BLaER1 treated with 17β-estradiol and CSF1 and Interleukin-3, amounts not matched to agents 10 nM and 100 nM (cell line): ENCODE results near the gene CFAP410.
A peak's percentile ranks its signal among the peaks of the same experiment; 100 is the strongest.

ENCODE experiments used
- H3K27ac ChIP-seq, 11 experiments: shearing (Covaris generic); formaldehyde crosslinking; 2 replicates each; pipeline ENCODE4 v1.8.1; 2022
- H3K27me3 ChIP-seq, 11 experiments: shearing (Covaris generic); formaldehyde crosslinking; 2 replicates each; pipeline ENCODE4 v1.8.1; 2022
- H3K36me3 ChIP-seq, 11 experiments: shearing (Covaris generic); formaldehyde crosslinking; 2 replicates each; pipeline ENCODE4 v1.8.1; 2022
- H3K4me1 ChIP-seq, 10 experiments: shearing (Covaris generic); formaldehyde crosslinking; 2 replicates each; pipeline ENCODE4 v1.8.1; 2022
- H3K4me2 ChIP-seq, 11 experiments: shearing (Covaris generic); formaldehyde crosslinking; 2 replicates each; pipeline ENCODE4 v1.8.1; 2022
- H3K4me3 ChIP-seq, 10 experiments: shearing (Covaris generic); formaldehyde crosslinking; 2 replicates each; pipeline ENCODE4 v1.8.1; 2022
- H3K9ac ChIP-seq, 11 experiments: shearing (Covaris generic); formaldehyde crosslinking; 2 replicates each; pipeline ENCODE4 v1.8.1; 2022
- H3K9me3 ChIP-seq, 11 experiments: shearing (Covaris generic); formaldehyde crosslinking; replicated peaks in 1 of 11; 2 replicates each; pipeline ENCODE4 v1.8.1; 2022
- H4K20me1 ChIP-seq, 11 experiments: shearing (Covaris generic); formaldehyde crosslinking; 2 replicates each; pipeline ENCODE4 v1.8.1; 2022
- Cebpa-rat ChIP-seq, 11 experiments: shearing (Covaris generic); IDR thresholded peaks; 2 replicates each; pipeline ENCODE4 v1.8.1; 2022

CFAP410 gene

GRCh38 chr21:44282370-44282769, 56.8 kb downstream of the CFAP410 start:
- Histone ChIP-seq H3K4me3 (no peak overlapping the region), H3K36me3 (no peaks in the 10 kb centered on the region), H4K20me1 (no peaks in the 10 kb centered on the region; a peak in 2 of 22 replicates), H3K9me3 (no peaks in the 10 kb centered on the region), H3K27me3 (peaks cover 0 to 14% (median 0%) of the 10 kb centered on the region in 11 experiments; a peak in 3 of 22 replicates), H3K27ac (no peak overlapping the region), H3K4me2 (peak overlapping the region in 8 of 11 experiments; percentile 61 to 89 (median 75); a peak in 12 of 22 replicates), H3K9ac (no peak overlapping the region), H3K4me1 (peaks cover 16 to 82% (median 76%) of the 10 kb centered on the region in 10 experiments)
- TF ChIP-seq Cebpa-rat (IDR thresholded peaks at IDR 0.05), result no peak

- H3K9ac ChIP-seq, result no peak overlapping the region
- no peaks in the 10 kb centered on the region; a peak in 2 of 22 replicates for H4K20me1 ChIP-seq
- H3K27ac ChIP-seq, result 0 out of 22 replicates have a peak overlapping the region, but pooled peaks of 1 of the 11 experiments have one; percentile 28
- H3K4me1 ChIP-seq, result peaks cover 10 to 77% (median 72%) of the 10 kb centered on the region in 10 experiments
- H3K36me3 ChIP-seq, result no peaks in the 10 kb centered on the region
- peak overlapping the region in 8 of 11 experiments; percentile 55 to 89 (median 77); a peak in 15 of 22 replicates for H3K4me2 ChIP-seq
- no peak for TF ChIP-seq Cebpa-rat (IDR thresholded peaks at IDR 0.05)
- H3K9me3 ChIP-seq, result no peaks in the 10 kb centered on the region
- no peak overlapping the region for H3K4me3 ChIP-seq
- H3K27me3 ChIP-seq, result peaks cover 0 to 14% (median 0%) of the 10 kb centered on the region in 11 experiments; a peak in 3 of 22 replicates
These were observed 57.4 kb downstream of the CFAP410 start for GRCh38 chr21:44281801-44282200.

- Histone ChIP-seq H3K4me1 (peaks cover 9 to 59% (median 55%) of the 10 kb centered on the region in 10 experiments), H3K4me2 (peak overlapping the region in 10 of 11 experiments; percentile 7 to 95 (median 72); a peak in 18 of 22 replicates), H3K27me3 (peaks cover 0 to 14% (median 0%) of the 10 kb centered on the region in 11 experiments; a peak in 3 of 22 replicates), H3K27ac (no peak overlapping the region), H3K9ac (peak overlapping the region in 1 of 11 experiments; percentile 33; a peak in 1 of 22 replicates), H3K36me3 (no peaks in the 10 kb centered on the region), H4K20me1 (no peaks in the 10 kb centered on the region; a peak in 2 of 22 replicates), H3K4me3 (0 out of 20 replicates have a peak overlapping the region, but pooled peaks of 1 of the 10 experiments have one; percentile 29), H3K9me3 (no peaks in the 10 kb centered on the region)
- TF ChIP-seq Cebpa-rat (IDR thresholded peaks at IDR 0.05), result no peak
These were observed 59.6 kb downstream of the CFAP410 start for GRCh38 chr21:44279354-44280260.
